Brain pericyte (primary cell): ENCODE results near the gene AGRN.
"Not testable (repeated sequence)": the region's sequence is repeated elsewhere in the genome, so short reads cannot be mapped to it uniquely, and the experiment has no call there.

ENCODE experiments used
- DNase-seq: peaks from one replicate; pipeline ENCODE4 v3.0.0-alpha.2; 2012; ENCODE audit warnings: low read depth, low spot score

Gene AGRN

GRCh38 chr1:1090424-1091343 lies 70.8 kb downstream of the AGRN start:
- no peak for DNase-seq

GRCh38 chr1:1091344-1092148 lies 71.6 kb downstream of the AGRN start:
- no peak for DNase-seq

DNA sequence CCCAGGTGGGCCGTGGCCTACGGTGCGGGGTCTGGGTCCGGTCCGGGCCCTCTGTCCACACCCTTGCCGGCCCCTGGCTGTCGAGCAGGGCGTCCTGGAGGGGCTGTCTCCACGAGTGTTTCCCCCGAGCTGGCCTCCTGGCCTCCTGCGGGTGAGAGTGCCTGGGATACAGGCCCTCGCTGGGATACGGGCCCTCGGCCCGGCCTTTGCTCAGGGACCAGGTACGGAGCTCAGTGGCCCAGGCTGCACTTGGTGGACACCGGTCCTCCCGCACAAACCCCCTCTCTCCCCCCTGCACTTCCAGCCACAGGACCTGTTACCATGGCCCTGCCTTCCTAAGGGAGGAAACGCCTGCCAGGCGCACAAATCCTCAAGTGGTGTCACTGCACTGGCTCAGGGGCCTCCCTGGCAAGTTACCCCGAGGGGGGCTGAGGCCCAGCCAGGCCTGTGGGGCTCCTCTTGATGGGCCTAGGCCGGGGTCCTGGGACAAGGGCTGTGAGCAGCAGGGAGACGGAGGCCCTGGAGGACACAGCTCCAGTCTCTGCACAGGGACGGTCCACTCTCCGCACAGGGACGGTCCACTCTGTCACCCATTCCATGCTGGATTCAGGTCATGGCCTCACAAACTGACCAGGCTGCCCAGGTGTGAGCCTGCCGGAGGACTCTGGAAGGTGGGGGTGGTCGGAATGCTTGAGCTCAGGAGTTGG lies 72.4 kb downstream of the AGRN start:
- no peak for DNase-seq

DNA sequence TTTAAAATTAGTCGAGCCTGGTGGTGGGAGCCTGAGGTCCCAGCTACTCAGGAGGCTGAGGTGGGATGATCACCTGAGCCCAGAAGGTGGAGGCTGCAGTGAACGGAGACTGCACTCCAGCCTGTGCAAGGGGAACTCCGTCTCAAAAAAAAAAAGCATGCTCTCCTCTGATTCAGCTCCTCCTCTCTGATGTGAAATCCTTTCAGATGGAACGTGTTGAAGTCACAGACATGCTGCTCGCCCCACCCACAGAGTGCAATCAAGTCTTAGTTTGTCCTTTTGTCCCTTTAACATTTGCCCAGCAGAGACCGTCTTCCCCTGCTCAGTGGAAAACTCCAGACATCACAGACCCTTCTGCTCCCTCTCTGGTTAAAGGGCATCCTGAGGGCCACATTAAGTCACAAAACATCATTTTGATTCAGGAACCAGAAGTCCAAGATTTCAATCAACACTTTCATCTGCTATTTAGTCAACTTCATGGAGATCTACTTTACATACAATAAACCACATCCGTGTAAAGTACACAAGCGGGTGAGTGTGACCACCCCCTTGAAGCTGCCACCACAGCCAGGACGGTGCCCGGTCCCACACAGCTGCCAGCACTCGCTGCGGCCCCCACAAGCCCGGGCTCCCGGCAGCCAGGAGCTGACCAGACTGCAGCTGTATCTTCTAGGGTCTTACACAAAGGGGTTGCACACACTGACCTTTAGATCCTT lies 73.1 kb downstream of the AGRN start:
- no peak for DNase-seq

DNA sequence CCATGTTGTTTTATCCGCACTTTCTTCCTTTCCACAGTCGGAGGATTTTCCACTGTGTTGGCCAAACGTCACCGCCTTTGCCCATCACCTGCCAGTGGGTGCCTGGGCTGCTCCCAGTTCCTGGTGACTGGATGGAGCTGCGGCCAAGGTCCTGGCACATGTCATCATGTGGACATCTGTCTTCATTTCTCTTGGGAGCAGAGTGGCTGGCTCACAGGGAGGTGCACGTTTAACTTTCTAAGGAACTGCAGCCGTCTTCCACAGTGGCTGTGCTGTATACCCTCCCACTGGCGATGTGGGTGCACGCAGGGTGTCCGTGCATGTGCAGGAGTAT lies 73.7 kb downstream of the AGRN start:
- no peak for DNase-seq

GRCh38 chr1:1094981-1095380 lies 75.1 kb downstream of the AGRN start:
- DNase-seq: no peak

DNA sequence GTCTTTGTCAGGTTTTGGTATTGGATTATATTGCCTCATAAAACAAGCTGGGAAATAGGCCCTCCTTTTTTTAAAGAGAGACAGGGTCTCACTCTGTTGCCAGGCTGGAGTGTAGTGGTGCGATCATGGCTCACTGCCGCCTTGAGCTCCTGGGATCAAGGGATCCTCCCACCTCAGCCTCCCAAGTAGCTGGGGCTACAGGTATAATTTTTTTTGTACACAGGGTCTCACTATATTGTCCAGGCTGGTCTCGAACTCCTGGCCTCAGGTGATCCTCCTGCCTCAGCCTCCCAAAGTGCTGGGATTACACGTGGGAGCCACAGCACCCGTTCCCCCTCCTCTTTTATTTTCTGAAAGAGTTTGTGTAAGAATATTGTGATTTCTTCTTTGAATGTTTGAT lies 76.2 kb downstream of the AGRN start:
- not testable (repeated sequence) for DNase-seq

DNA sequence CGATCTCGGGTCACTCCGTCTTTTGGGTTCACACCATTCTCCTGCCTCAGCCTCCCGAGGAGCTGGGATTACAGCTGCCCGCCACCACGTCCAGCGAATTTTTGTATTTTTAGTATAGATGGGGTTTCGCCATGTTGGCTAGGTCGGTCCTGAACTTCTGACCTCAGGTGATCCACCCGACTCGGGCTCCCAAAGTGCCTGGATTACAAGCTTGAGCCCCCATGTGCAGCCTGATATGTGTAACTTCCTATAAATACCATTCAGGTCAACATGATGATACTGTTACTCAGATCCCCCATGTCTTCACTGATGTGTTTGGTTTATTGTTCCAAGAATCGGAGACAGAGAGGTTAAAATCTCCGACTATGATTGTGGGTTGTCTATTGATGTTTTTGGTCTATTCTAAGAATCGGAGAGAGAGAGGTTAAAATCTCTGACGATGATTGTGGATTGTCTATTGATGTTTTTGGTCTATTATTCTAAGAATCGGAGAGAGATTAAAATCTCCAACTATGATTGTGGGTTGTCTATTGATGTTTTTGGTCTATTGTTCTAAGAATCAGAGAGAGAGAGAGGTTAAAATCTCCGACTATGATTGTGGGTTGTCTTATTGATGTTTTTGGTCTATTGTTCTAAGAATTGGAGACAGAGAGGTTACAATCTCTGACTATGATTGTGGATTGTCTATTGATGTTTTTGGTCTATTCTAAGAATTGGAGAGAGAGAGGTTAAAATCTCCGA lies 78.9 kb downstream of the AGRN start:
- DNase-seq: no peak

- DNase-seq: no peak
Measured at GRCh38 chr1:1099506-1100183, 79.7 kb downstream of the AGRN start.

- no peak for DNase-seq
Measured at GRCh38 chr1:1100296-1100695, 80.4 kb downstream of the AGRN start.

DNA sequence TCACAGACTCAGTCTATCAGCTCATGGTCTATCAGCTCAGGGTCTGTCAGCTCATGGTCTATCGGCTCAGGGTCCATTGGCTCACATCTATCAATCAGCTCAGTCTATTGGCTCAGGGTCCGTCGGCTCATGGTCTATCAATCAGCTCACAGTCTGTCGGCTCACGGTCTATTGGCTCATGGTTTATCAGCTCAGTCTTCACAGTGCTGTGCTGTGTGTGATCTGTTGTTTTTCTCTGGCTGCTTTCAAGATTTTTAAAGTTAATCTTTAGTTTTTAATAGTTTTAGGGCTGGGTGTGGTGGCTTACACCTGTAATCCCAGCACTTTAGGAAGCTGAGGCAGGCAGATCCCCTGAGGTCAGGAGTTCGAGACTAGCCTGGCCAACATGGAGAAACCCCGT lies 81.6 kb downstream of the AGRN start:
- DNase-seq: no peak

- DNase-seq: not testable (repeated sequence)
Measured at GRCh38 chr1:1104152-1104551, 84.2 kb downstream of the AGRN start.
